ENCODE results near the gene RAB22A.
"Not testable (repeated sequence)": the region's sequence is repeated elsewhere in the genome, so short reads cannot be mapped to it uniquely, and the experiment has no call there.

RAB22A gene

GRCh38 chr20:58344741-58345140 is 35.2 kb downstream of the RAB22A start:
- no peak for DNase-seq (ENCODE audit: low read depth)

- DNase-seq (ENCODE audit: low read depth), result no peak
These were observed 40.1 kb downstream of the RAB22A start for GRCh38 chr20:58349570-58349969.

- DNase-seq (ENCODE audit: low read depth), result no peak
These were observed 43.0 kb downstream of the RAB22A start for GRCh38 chr20:58352468-58352867.

GRCh38 chr20:58359441-58359840 is 49.9 kb downstream of the RAB22A start:
- DNase-seq (ENCODE audit: low read depth), result no peak

- DNase-seq (ENCODE audit: low read depth), result no peak
These were observed 51.4 kb downstream of the RAB22A start for GRCh38 chr20:58360936-58361335.

- DNase-seq (ENCODE audit: low read depth), result no peak
These were observed 52.1 kb downstream of the RAB22A start for GRCh38 chr20:58361481-58362205.

- DNase-seq (ENCODE audit: low read depth), result no peak
These were observed 52.6 kb downstream of the RAB22A start for GRCh38 chr20:58362206-58362516.

GRCh38 chr20:58362970-58363369 is 53.5 kb downstream of the RAB22A start:
- no peak for DNase-seq (ENCODE audit: low read depth)

- DNase-seq (ENCODE audit: low read depth), result no peak
These were observed 57.4 kb downstream of the RAB22A start for GRCh38 chr20:58366866-58367265.

GRCh38 chr20:58372806-58373205 is 63.3 kb downstream of the RAB22A start:
- no peak for DNase-seq (ENCODE audit: low read depth)

- DNase-seq (ENCODE audit: low read depth), result not testable (repeated sequence)
These were observed 63.8 kb downstream of the RAB22A start for GRCh38 chr20:58373296-58373695.

GRCh38 chr20:58374027-58374850 is 64.7 kb downstream of the RAB22A start:
- DNase-seq (ENCODE audit: low read depth), result no peak

GRCh38 chr20:58374906-58375758 is 65.6 kb downstream of the RAB22A start:
- no peak for DNase-seq (ENCODE audit: low read depth)

- DNase-seq (ENCODE audit: low read depth), result no peak
These were observed 66.3 kb downstream of the RAB22A start for GRCh38 chr20:58375759-58376352.

- no peak for DNase-seq (ENCODE audit: low read depth)
These were observed 67.5 kb downstream of the RAB22A start for GRCh38 chr20:58377017-58377416.

- DNase-seq (ENCODE audit: low read depth), result no peak
These were observed 68.4 kb downstream of the RAB22A start for GRCh38 chr20:58377766-58378401.

- DNase-seq (ENCODE audit: low read depth), result no peak
These were observed 69.2 kb downstream of the RAB22A start for GRCh38 chr20:58378704-58379103.

GRCh38 chr20:58381627-58382026 is 72.1 kb downstream of the RAB22A start:
- no peak for DNase-seq (ENCODE audit: low read depth)

GRCh38 chr20:58382096-58382495 is 72.6 kb downstream of the RAB22A start:
- no peak for DNase-seq (ENCODE audit: low read depth)

GRCh38 chr20:58384821-58385220 is 75.3 kb downstream of the RAB22A start:
- DNase-seq (ENCODE audit: low read depth), result no peak

GRCh38 chr20:58388028-58388601 is 78.6 kb downstream of the RAB22A start:
- DNase-seq (ENCODE audit: low read depth), result no peak
